HEK293 (cell line): ENCODE measurements around the gene TANGO2.

Experiments used
- CTCF ChIA-PET: fragments of 350-600 bp; formaldehyde crosslinking; extraction: SDS; loops from one replicate; lab custom pipeline; 2021; ENCODE audit warnings: antibody characterized with exemption; lab: Yijun Ruan, JAX
- POLR2A ChIA-PET: fragments of 300-600 bp; formaldehyde crosslinking; extraction: SDS; loops from one replicate; lab custom pipeline; 2020; ENCODE audit warnings: antibody characterized with exemption, inconsistent platforms; lab: Yijun Ruan, JAX
- H3K27ac ChIP-seq: fragments of 200-500 bp; sonication (Bioruptor generic); 2 replicates; pipeline ENCODE4 v1.5.1; 2014; ENCODE audit warnings: low read depth, low read length, control low read depth, inconsistent platforms; ENCODE audit errors: extremely low read depth
- H3K36me3 ChIP-seq, 2 experiments: fragments of 200-500 bp in 1 of 2; sonication (Bioruptor generic) in 1 of 2; 1 replicate in 1 of 2; 2 replicates in 1 of 2; pipeline ENCODE4 v1.5.1; 2014 to 2017; ENCODE audit warnings: inconsistent platforms in 2 of 2, low read length in 2 of 2; ENCODE audit not compliant: control insufficient read depth in 2 of 2, insufficient read depth in 1 of 2
- H3K4me1 ChIP-seq: fragments of 200-500 bp; sonication (Bioruptor generic); 2 replicates; pipeline ENCODE4 v1.5.1; 2014; ENCODE audit warnings: mild to moderate bottlenecking, low read length, inconsistent platforms; ENCODE audit not compliant: control insufficient read depth, insufficient read depth
- H3K4me3 ChIP-seq: 2 replicates; pipeline ENCODE4 v1.5.1; 2011; ENCODE audit warnings: low read depth, mild to moderate bottlenecking, control low read depth, low read length, moderate library complexity
- H3K9me3 ChIP-seq: fragments of 200-500 bp; sonication (Bioruptor generic); 2 replicates; pipeline ENCODE4 v1.5.1; 2014; ENCODE audit warnings: low read depth, low read length, inconsistent platforms; ENCODE audit not compliant: control insufficient read depth, insufficient read depth
- HIC1 ChIP-seq: fragments of 450-650 bp; formaldehyde crosslinking; IDR thresholded peaks from 2 replicates; pipeline ENCODE4 v1.5.1; 2016; ENCODE audit warnings: missing biosample characterization, missing genetic modification characterization
- HOXC10 ChIP-seq: sonication (generic); formaldehyde crosslinking; IDR thresholded peaks from 2 replicates; pipeline ENCODE4 v1.8.1; 2023; ENCODE audit warnings: mild to moderate bottlenecking, missing genetic modification reagents
- IKZF3 ChIP-seq: fragments of 450-650 bp; IDR thresholded peaks from 2 replicates; pipeline ENCODE4 v1.5.0; 2018; ENCODE audit warnings: missing biosample characterization, mild to moderate bottlenecking, missing genetic modification characterization, moderate library complexity
- OSR2 ChIP-seq: fragments of 450-650 bp; formaldehyde crosslinking; IDR thresholded peaks from 2 replicates; pipeline ENCODE4 v1.5.1; 2016; ENCODE audit warnings: missing biosample characterization, missing genetic modification characterization
- OVOL3 ChIP-seq: fragments of 450-650 bp; formaldehyde crosslinking; IDR thresholded peaks from 2 replicates; pipeline ENCODE4 v1.5.1; 2016; ENCODE audit warnings: missing biosample characterization, missing genetic modification characterization
- RBAK ChIP-seq: fragments of 450-650 bp; formaldehyde crosslinking; IDR thresholded peaks from 2 replicates; pipeline ENCODE4 v1.5.1; 2016; ENCODE audit warnings: missing biosample characterization, missing genetic modification characterization
- TRIM28 ChIP-seq: IDR thresholded peaks from 2 replicates; pipeline ENCODE4 v1.6.1; 2011; ENCODE audit warnings: low read length, control low read depth, borderline replicate concordance
- YY1 ChIP-seq: fragments of 450-650 bp; formaldehyde crosslinking; IDR thresholded peaks from 2 replicates; pipeline ENCODE4 v1.5.1; 2018; ENCODE audit warnings: missing biosample characterization, missing genetic modification characterization
- ZBTB49 ChIP-seq: fragments of 450-650 bp; formaldehyde crosslinking; IDR thresholded peaks from 2 replicates; pipeline ENCODE4 v1.5.1; 2016; ENCODE audit warnings: missing biosample characterization, missing genetic modification characterization, low read depth
- ZFHX2 ChIP-seq: fragments of 450-650 bp; formaldehyde crosslinking; conservative IDR thresholded peaks from 2 replicates; pipeline ENCODE4 v1.5.1; 2016; ENCODE audit warnings: missing biosample characterization, missing genetic modification characterization
- ZNF221 ChIP-seq: fragments of 450-650 bp; formaldehyde crosslinking; IDR thresholded peaks from 2 replicates; pipeline ENCODE4 v1.5.1; 2017; ENCODE audit warnings: missing biosample characterization, missing genetic modification characterization, borderline replicate concordance
- ZNF324 ChIP-seq: fragments of 450-650 bp; formaldehyde crosslinking; IDR thresholded peaks from 2 replicates; pipeline ENCODE4 v1.5.1; 2016; ENCODE audit warnings: missing biosample characterization, missing genetic modification characterization
- ZNF354C ChIP-seq: fragments of 450-650 bp; formaldehyde crosslinking; IDR thresholded peaks from 2 replicates; pipeline ENCODE4 v1.5.1; 2016; ENCODE audit warnings: missing biosample characterization, missing genetic modification characterization, low read depth, borderline replicate concordance
- ZNF394 ChIP-seq: fragments of 450-650 bp; formaldehyde crosslinking; IDR thresholded peaks from 2 replicates; pipeline ENCODE4 v1.5.1; 2016; ENCODE audit warnings: missing biosample characterization, missing genetic modification characterization, mild to moderate bottlenecking, moderate library complexity, borderline replicate concordance
- ZNF548 ChIP-seq: fragments of 450-650 bp; formaldehyde crosslinking; IDR thresholded peaks from 2 replicates; pipeline ENCODE4 v1.5.1; 2016; ENCODE audit warnings: missing biosample characterization, missing genetic modification characterization
- ZNF610 ChIP-seq: fragments of 450-650 bp; formaldehyde crosslinking; IDR thresholded peaks from 2 replicates; pipeline ENCODE4 v1.5.1; 2016; ENCODE audit warnings: missing biosample characterization, missing genetic modification characterization, borderline replicate concordance
- ZNF660 ChIP-seq: fragments of 450-650 bp; IDR thresholded peaks from 2 replicates; pipeline ENCODE4 v1.5.1; 2018; ENCODE audit warnings: missing biosample characterization, mild to moderate bottlenecking, missing genetic modification characterization
- ZNF76 ChIP-seq: fragments of 450-650 bp; formaldehyde crosslinking; IDR thresholded peaks from 2 replicates; pipeline ENCODE4; 2016; ENCODE audit warnings: low read depth, missing biosample characterization, missing genetic modification characterization, borderline replicate concordance
- ZNF768 ChIP-seq: fragments of 450-650 bp; formaldehyde crosslinking; IDR thresholded peaks from 2 replicates; pipeline ENCODE4 v1.5.1; 2018; ENCODE audit warnings: missing biosample characterization, mild to moderate bottlenecking, missing genetic modification characterization
- ZNF776 ChIP-seq: fragments of 450-650 bp; formaldehyde crosslinking; IDR thresholded peaks from 2 replicates; pipeline ENCODE4 v1.5.0; 2017; ENCODE audit warnings: missing biosample characterization, missing genetic modification characterization, borderline replicate concordance
- ZNF792 ChIP-seq: fragments of 450-650 bp; formaldehyde crosslinking; IDR thresholded peaks from 2 replicates; pipeline ENCODE4 v1.5.1; 2016; ENCODE audit warnings: missing biosample characterization, missing genetic modification characterization
- TF ChIP-seq, protein P1 (sequence below): fragments of 450-650 bp; formaldehyde crosslinking; conservative IDR thresholded peaks from 2 replicates; pipeline ENCODE4 v1.5.1; 2016; ENCODE audit warnings: low read depth, missing biosample characterization, missing genetic modification characterization

Gene TANGO2

DNA sequence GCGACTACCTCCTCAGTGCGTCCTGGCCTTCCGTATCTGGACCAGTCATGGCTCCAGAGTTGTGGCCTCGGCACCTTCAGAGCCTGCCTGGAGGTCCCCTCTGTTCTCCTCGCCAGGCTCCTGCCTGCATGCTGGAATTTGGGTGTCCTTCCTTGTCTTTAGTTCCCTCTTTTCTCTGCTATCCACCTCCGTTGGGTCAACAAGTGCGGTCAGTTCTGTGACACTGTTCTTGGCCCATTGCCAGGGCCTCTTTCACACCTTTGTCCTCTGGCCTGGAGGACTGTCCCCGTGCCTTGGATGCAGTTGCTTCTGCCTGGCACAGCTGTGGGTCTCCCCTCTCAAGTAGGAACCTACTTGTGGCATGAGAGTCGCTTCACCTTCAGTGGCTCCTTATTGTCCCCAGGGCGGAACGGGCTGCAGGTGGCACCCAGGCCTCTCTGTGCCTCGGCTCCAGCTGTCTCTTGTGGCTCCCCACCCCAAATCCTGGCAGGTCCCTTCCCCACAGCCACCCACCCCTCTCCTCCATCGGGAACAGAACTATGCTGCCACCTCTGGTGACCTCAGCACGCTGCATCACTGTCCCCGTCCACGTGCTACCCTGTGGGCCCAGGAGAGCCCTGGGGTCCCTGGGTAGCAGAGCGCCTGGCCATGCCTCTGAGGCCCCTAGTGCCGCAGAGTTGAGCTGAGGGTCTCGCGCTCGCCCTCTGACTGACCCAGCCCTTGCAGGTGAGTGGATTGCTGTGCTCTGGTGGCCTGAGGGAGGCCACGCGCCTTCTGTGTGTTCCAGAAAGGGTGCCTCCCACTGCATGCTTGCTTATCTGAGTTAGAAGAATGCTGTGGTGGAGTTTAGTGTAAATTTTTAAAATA is 63.9 kb downstream of the TANGO2 start (continued):
- no peak for TF ChIP-seq ZNF776 (tag by site-specific recombination)
- TF ChIP-seq RBAK (tag by site-specific recombination), result no peak
- no peak for TF ChIP-seq ZNF354C
- no peak for TF ChIP-seq HIC1
- TF ChIP-seq ZFHX2 (tag by site-specific recombination), result 0 out of 2 replicates have a peak, but pooled peaks have one; percentile 24
- TF ChIP-seq OSR2 (tag by site-specific recombination), result no peak
- no peak for TF ChIP-seq YY1
- TF ChIP-seq ZNF76 (tag by site-specific recombination), result no peak

- TF ChIP-seq ZNF394 (tag by site-specific recombination), result no peak
- no peak for TF ChIP-seq ZNF548
- no peak for TF ChIP-seq ZNF610 (tag by site-specific recombination)
- no peak for TF ChIP-seq ZNF768
- POLR2A ChIA-PET, result interaction anchor here (0.7 to 1.4 kb wide), 3 partner anchors 9 to 33 kb away, joined by 3 to 5 read pairs (median 5); partner anchors contain the start of gene TRMT2A
- H3K36me3 ChIP-seq, result peaks cover 25 to 93% of the 10 kb centered on the region in 2 experiments
- H3K4me1 ChIP-seq, result no peaks in the 10 kb centered on the region; the same call in 1 of the 2 replicates
- H3K27ac ChIP-seq, result no peak overlapping the region
- H3K4me3 ChIP-seq, result no peak overlapping the region
- CTCF ChIA-PET, result interaction anchor here (0.6 to 2.6 kb wide), 7 partner anchors 9 to 70 kb away, joined by 3 to 11 read pairs (median 4); no protein-coding TSS in a partner anchor
- no peaks in the 10 kb centered on the region for H3K9me3 ChIP-seq
Measured at GRCh38 chr22:20085651-20086050, 64.7 kb downstream of the TANGO2 start.

- POLR2A ChIA-PET, result interaction anchor here (0.5 to 1.4 kb wide), 5 partner anchors 8 to 128 kb away, joined by 5 to 6 read pairs (median 5); partner anchors contain the start of gene TRMT2A
Measured at GRCh38 chr22:20086101-20086599, 65.2 kb downstream of the TANGO2 start.

More at GRCh38 chr22:20086101-20086599, 65.2 kb downstream of the TANGO2 start:
- no peak overlapping the region for H3K27ac ChIP-seq
- TF ChIP-seq ZNF660 (no peak), HOXC10 (CRISPR knock-in tag) (no peak), ZNF354C (no peak), ZNF792 (no peak), ZBTB49 (no peak), OVOL3 (tag by site-specific recombination) (no peak), ZNF221 (tag by site-specific recombination) (no peak), TRIM28 (no peak), ZNF324 (tag by site-specific recombination) (no peak), IKZF3 (tag by site-specific recombination) (no peak)
- TF ChIP-seq, protein P1, sequence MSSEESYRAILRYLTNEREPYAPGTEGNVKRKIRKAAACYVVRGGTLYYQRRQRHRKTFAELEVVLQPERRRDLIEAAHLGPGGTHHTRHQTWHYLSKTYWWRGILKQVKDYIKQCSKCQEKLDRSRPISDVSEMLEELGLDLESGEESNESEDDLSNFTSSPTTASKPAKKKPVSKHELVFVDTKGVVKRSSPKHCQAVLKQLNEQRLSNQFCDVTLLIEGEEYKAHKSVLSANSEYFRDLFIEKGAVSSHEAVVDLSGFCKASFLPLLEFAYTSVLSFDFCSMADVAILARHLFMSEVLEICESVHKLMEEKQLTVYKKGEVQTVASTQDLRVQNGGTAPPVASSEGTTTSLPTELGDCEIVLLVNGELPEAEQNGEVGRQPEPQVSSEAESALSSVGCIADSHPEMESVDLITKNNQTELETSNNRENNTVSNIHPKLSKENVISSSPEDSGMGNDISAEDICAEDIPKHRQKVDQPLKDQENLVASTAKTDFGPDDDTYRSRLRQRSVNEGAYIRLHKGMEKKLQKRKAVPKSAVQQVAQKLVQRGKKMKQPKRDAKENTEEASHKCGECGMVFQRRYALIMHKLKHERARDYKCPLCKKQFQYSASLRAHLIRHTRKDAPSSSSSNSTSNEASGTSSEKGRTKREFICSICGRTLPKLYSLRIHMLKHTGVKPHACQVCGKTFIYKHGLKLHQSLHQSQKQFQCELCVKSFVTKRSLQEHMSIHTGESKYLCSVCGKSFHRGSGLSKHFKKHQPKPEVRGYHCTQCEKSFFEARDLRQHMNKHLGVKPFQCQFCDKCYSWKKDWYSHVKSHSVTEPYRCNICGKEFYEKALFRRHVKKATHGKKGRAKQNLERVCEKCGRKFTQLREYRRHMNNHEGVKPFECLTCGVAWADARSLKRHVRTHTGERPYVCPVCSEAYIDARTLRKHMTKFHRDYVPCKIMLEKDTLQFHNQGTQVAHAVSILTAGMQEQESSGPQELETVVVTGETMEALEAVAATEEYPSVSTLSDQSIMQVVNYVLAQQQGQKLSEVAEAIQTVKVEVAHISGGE (tag by site-specific recombination), result no peak
- TF ChIP-seq, all 188 proteins: peak for 0
- Histone ChIP-seq H3K4me3 (no peak overlapping the region), H3K9me3 (no peaks in the 10 kb centered on the region), H3K36me3 (peaks cover 30 to 96% of the 10 kb centered on the region in 2 experiments), H3K4me1 (no peaks in the 10 kb centered on the region; the same call in 1 of the 2 replicates)
- CTCF ChIA-PET, result interaction anchor here (1.2 to 2.6 kb wide), 4 partner anchors 8 to 23 kb away, joined by 4 to 11 read pairs (median 4); no protein-coding TSS in a partner anchor
